SIG-M5 treated with dmso at 0.1 percent for 504 hours (cell line): ENCODE data around the gene PRKCE.
"Not testable (repeated sequence)": the region's sequence is repeated elsewhere in the genome, so short reads cannot be mapped to it uniquely, and the experiment has no call there.

Source experiments
- DNase-seq: peaks from one replicate; lab custom pipeline; 2025; ENCODE audit not compliant: unreplicated experiment; lab: John Stamatoyannopoulos, UW

PRKCE gene

GRCh38 chr2:45882707-45883602 is 231.5 kb downstream of the PRKCE start:
- DNase-seq, result no peak

GRCh38 chr2:45883603-45884000 is 232.1 kb downstream of the PRKCE start:
- DNase-seq, result no peak

- DNase-seq, result no peak
These were observed 232.7 kb downstream of the PRKCE start for GRCh38 chr2:45884126-45884525.

- no peak for DNase-seq
These were observed 233.7 kb downstream of the PRKCE start for GRCh38 chr2:45885171-45885621.

GRCh38 chr2:45886171-45886663 is 234.7 kb downstream of the PRKCE start:
- DNase-seq, result no peak

GRCh38 chr2:45888167-45888566 is 236.7 kb downstream of the PRKCE start:
- peak; percentile 74 for DNase-seq

GRCh38 chr2:45888641-45889040 is 237.2 kb downstream of the PRKCE start:
- DNase-seq, result no peak

- DNase-seq, result peak; percentile 76
These were observed 237.6 kb downstream of the PRKCE start for GRCh38 chr2:45889053-45889452.

GRCh38 chr2:45889620-45890370 is 238.3 kb downstream of the PRKCE start:
- peak; percentile 91 for DNase-seq

GRCh38 chr2:45890371-45890646 is 238.8 kb downstream of the PRKCE start:
- DNase-seq, result not testable (repeated sequence)

GRCh38 chr2:45890819-45891218 is 239.3 kb downstream of the PRKCE start:
- peak; percentile 62 for DNase-seq

GRCh38 chr2:45891719-45892424 is 240.4 kb downstream of the PRKCE start:
- no peak for DNase-seq

- DNase-seq, result no peak
These were observed 240.9 kb downstream of the PRKCE start for GRCh38 chr2:45892425-45892745.

GRCh38 chr2:45892757-45893156 is 241.3 kb downstream of the PRKCE start:
- no peak for DNase-seq

- no peak for DNase-seq
These were observed 242.7 kb downstream of the PRKCE start for GRCh38 chr2:45894211-45894610.

GRCh38 chr2:45895241-45895861 is 243.9 kb downstream of the PRKCE start:
- DNase-seq, result no peak

GRCh38 chr2:45896311-45896710 is 244.8 kb downstream of the PRKCE start:
- DNase-seq, result no peak

- no peak for DNase-seq
These were observed 246.4 kb downstream of the PRKCE start for GRCh38 chr2:45897842-45898241.

GRCh38 chr2:45898819-45899218 is 247.3 kb downstream of the PRKCE start:
- DNase-seq, result no peak

GRCh38 chr2:45899926-45900325 is 248.5 kb downstream of the PRKCE start:
- no peak for DNase-seq

GRCh38 chr2:45901468-45902032 is 250.1 kb downstream of the PRKCE start:
- DNase-seq, result no peak
